ENCODE measurements around the gene UBASH3A. TPM values are rescaled to one million over a fixed set of nuclear protein-coding genes. Genes with fewer than 3 reads are reported as not detected.

UBASH3A gene
- total RNA-seq, 4 donors from 2014 or later, result 0.31 to 0.96 (median 0.79) TPM; not detected in 1

DNA sequence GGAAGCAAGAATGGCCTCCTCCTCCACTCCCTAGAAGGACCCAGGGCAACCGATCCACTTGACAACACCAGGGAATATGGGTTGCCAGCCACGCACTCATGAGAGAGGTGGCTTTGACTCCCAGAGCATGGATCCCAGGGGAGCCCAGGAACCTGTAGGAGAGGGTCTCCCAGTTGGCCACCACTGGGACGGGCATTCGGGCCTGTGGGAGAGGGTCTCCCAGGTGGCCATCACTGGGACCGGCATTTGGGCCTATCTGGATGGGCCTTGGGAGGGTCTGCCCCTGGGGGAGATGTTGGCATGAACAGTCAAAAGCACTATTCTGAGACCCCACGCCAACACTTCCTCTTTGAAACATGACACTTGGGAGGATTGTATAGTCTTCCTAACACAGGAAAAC lies 37.9 kb upstream of the UBASH3A start:
- TF ChIP-seq, protein P1, sequence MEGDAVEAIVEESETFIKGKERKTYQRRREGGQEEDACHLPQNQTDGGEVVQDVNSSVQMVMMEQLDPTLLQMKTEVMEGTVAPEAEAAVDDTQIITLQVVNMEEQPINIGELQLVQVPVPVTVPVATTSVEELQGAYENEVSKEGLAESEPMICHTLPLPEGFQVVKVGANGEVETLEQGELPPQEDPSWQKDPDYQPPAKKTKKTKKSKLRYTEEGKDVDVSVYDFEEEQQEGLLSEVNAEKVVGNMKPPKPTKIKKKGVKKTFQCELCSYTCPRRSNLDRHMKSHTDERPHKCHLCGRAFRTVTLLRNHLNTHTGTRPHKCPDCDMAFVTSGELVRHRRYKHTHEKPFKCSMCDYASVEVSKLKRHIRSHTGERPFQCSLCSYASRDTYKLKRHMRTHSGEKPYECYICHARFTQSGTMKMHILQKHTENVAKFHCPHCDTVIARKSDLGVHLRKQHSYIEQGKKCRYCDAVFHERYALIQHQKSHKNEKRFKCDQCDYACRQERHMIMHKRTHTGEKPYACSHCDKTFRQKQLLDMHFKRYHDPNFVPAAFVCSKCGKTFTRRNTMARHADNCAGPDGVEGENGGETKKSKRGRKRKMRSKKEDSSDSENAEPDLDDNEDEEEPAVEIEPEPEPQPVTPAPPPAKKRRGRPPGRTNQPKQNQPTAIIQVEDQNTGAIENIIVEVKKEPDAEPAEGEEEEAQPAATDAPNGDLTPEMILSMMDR (IDR thresholded peaks at IDR 0.05), result no peak
- ATAC-seq (ENCODE audit: low FRiP score) (no peak), DNase-seq (ENCODE audit: low spot score) (no peak)

DNA sequence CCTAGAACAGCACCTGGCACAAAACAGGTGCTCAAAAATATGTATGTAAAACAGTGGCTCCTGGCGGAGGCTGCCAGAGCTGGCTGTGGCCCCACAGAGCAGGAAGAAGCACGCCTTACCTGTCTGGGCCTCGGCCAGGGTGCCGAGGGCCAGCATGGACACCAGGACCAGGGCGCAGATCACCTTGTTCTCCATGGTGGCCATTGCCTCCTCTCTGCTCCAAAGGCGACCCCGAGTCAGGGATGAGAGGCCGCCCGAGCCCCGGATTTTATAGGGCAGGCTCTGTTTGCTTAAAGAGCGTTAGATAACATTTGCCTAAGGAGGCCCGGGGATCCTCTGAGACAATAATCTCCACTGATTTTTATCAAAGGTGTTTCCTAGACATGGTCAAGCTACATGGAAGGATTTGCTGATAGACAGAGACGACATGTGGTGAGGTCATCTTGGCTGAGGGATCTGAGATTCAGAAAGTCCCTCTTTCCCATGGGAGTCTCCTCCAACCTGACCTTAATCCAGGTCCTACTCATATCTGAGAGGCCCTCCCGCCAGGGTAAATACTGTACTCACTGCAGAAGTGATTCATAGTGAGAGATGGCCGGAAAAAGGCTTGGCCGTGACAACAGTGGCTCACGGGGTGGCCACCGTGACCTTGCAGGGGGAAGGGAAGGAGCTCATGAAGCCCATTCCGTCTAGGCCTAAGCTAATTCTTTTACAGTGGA lies 37.3 kb upstream of the UBASH3A start, which contains the start of gene TFF1:
Gene TFF1, minus strand, starts transcription at position 244 of the 719 bp plus-strand sequence. Its CDS starts 40 bp downstream, at position 204.
- ATAC-seq (ENCODE audit: low FRiP score) (no peak), DNase-seq (ENCODE audit: low spot score) (no peak)
- TF ChIP-seq, protein P1 (IDR thresholded peaks at IDR 0.05), result no peak

DNA sequence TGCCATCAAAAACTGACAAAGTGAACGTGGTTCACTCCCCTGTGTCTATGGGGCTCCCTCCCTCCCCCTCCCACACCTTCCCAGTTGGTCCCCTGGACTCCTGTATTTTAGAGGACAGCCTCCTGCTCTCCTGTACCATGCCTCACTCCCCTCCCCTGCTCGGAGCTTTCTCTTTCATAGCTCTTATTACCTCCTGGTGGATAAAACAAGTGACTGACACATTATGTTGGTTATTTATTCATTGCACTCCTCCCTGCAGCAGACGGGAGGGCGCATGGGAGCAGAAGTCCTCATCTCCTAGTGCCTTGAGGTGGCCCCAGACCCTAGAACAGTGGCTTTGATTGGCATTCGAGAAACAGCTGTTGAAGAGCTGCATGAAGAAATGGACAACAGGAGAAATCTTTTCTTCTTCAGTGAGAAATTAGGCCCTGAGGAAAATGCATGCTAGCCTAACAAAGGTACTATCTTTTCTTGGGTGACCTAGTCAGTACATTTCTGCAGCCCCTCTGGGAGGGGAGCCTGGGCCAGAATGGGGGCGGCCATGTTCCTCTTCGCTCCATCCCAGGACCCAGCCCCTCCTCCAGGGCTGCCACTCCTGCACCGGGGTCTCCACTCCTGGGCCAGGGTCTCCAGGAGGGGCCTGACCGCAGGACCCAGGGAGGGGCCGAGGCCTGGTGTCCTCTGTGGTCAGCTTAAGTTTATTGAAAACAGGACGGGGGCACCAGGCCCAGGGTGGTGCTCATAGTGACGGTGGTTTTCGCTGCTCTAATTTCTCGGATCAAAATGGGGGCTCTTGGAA lies 36.1 kb upstream of the UBASH3A start:
- TF ChIP-seq, protein P1 (IDR thresholded peaks at IDR 0.05), result no peak
- no peak for ATAC-seq (ENCODE audit: low FRiP score)
- no peak for DNase-seq (ENCODE audit: low spot score)

DNA sequence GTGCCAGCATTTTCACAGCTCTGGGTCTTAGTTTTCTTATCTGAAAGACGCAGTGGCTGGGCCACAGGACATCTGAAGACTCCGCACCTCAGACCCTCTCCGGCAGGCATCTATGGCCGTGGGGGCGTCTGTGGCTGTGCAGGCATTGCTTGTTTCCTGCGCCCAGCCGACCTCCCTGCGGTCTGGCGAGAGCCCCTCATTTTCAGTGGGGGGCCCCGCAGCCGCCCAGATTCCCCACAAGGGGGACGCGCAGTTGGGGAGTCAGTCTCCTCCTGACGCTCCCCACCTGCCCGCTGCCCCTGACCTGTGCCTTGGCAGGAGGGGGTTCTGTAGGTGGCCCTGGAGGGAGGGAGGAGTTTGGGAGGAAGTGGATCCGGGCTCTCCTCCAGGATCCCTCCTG lies 33.9 kb upstream of the UBASH3A start:
- ATAC-seq (ENCODE audit: low FRiP score) (no peak), DNase-seq (ENCODE audit: low spot score) (no peak)
- TF ChIP-seq, protein P1 (IDR thresholded peaks at IDR 0.05), result no peak

DNA sequence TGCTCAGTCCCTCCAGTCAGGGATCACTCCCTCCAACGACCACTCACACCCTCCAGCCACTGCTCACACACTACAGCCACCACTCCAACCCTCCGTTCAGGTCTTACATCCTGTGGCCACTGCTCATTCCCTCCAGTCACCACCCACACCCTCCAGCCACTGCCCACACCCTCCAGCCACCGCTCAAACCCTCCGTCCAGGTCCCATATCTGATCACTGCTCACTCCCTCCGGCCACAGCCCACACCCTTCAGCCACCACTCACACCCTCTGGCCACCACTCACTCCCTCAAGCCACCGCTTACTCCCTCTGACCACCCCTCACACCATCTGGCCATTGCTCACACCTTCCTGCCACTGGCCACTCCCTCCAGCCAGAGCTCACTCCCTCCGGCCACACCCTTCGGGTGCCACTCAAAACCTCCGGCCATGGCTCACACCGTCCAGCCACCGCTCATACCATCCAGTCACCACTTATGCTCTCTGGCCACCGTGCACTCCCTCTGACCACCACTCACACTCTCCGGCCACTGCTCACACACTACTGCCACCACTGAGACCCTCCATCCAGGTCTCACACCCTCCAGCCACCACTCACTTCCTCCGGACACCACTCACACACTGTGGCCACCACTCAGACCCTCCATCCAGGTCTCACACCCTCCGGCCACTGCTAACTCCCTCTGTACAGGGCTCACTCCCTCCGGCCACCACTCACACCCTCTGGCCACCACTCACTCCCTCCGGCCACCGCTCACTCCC lies 32.6 kb upstream of the UBASH3A start:
- no peak for ATAC-seq (ENCODE audit: low FRiP score)
- DNase-seq (ENCODE audit: low spot score), result no peak
- TF ChIP-seq, protein P1 (IDR thresholded peaks at IDR 0.05), result no peak

DNA sequence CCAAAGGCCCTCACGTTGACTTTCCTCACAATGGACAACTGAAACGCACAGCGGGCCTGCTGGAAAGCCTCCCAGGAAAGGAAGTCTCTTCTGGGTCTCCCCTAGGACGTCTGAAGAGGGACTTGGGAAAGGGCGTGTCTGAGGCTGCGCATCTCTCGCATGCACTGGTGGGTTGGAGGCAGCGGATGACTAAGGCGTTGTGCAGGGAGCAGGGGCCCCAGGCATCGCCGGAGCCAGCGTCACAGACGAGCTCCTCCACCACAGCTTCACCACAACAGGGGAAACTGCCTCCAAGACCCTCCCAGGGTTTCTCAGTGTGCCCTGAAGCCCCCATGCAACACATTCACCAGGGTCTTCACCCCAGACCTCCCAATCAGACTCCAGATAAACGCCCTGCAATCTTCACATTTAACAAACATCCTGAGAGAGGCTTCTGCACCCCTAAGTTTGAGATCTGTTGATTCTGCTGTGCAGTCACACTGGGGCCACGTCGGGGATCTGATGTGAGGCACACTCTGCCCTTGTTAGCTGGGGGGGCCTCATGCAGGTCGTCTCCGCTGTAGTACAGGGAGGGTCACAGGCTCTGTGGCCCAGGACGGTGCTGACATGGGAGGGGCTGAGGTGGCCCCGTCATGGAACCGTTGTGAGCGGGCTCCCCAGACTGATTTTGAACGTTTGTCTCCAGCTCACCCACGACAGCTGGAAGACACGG lies 30.4 kb upstream of the UBASH3A start:
- DNase-seq (ENCODE audit: low spot score), result no peak
- no peak for ATAC-seq (ENCODE audit: low FRiP score)
- TF ChIP-seq, protein P1 (IDR thresholded peaks at IDR 0.05), result no peak
